Activated T-cell treated with anti-CD3 and anti-CD28 coated beads, Interleukin-2, amount 50 U/mL, for 1 hour (primary cell): Measurements from ENCODE around the gene CCL13.
A peak's percentile ranks its signal among the peaks of the same experiment; 100 is the strongest.
"Not testable (repeated sequence)": the region's sequence is repeated elsewhere in the genome, so short reads cannot be mapped to it uniquely, and the experiment has no call there.

ENCODE experiments used
- DNase-seq: peaks from one replicate; pipeline ENCODE4 v3.0.0-alpha.2; 2020

CCL13 gene

GRCh38 chr17:34356194-34356593 is at the start of gene CCL13:
TSS of gene CCL13 (plus strand) at chr17:34356480. CDS start at chr17:34356527, 47 bp downstream.
- DNase-seq, result no peak

GRCh38 chr17:34307110-34307509 is 49.2 kb upstream of the CCL13 start:
- DNase-seq, result no peak

- DNase-seq, result no peak
These were observed 47.9 kb upstream of the CCL13 start for GRCh38 chr17:34308371-34308770.

GRCh38 chr17:34311291-34311690 is 45.0 kb upstream of the CCL13 start:
- DNase-seq, result no peak

- no peak for DNase-seq
These were observed 44.2 kb upstream of the CCL13 start for GRCh38 chr17:34312080-34312479.

- DNase-seq, result no peak
These were observed 43.1 kb upstream of the CCL13 start for GRCh38 chr17:34313164-34313563.

GRCh38 chr17:34314279-34314678 is 42.0 kb upstream of the CCL13 start:
- DNase-seq, result no peak

- no peak for DNase-seq
These were observed 37.8 kb upstream of the CCL13 start for GRCh38 chr17:34318474-34318873.

GRCh38 chr17:34319039-34319483 is 37.2 kb upstream of the CCL13 start, which contains the start of gene CCL8:
TSS of gene CCL8 (plus strand) at chr17:34319435. CDS start at chr17:34319502, 67 bp downstream.
- no peak for DNase-seq

GRCh38 chr17:34321964-34322363 is 34.3 kb upstream of the CCL13 start:
- no peak for DNase-seq

GRCh38 chr17:34327580-34327979 is 28.7 kb upstream of the CCL13 start:
- not testable (repeated sequence) for DNase-seq

- DNase-seq, result no peak
These were observed 18.6 kb upstream of the CCL13 start for GRCh38 chr17:34337701-34338100.

GRCh38 chr17:34339138-34339770 is 17.0 kb upstream of the CCL13 start:
- DNase-seq, result no peak

- DNase-seq, result no peak
These were observed 14.4 kb upstream of the CCL13 start for GRCh38 chr17:34341916-34342315.

- DNase-seq, result no peak
These were observed 9.2 kb upstream of the CCL13 start for GRCh38 chr17:34347063-34347462.

- no peak for DNase-seq
These were observed 6.5 kb upstream of the CCL13 start for GRCh38 chr17:34349751-34350150.

GRCh38 chr17:34351096-34351495 is 5.2 kb upstream of the CCL13 start:
- DNase-seq, result no peak

GRCh38 chr17:34352191-34352590 is 4.1 kb upstream of the CCL13 start:
- DNase-seq, result no peak

- no peak for DNase-seq
These were observed 1.6 kb upstream of the CCL13 start for GRCh38 chr17:34354637-34355036.

GRCh38 chr17:34357398-34357797 is 1.1 kb downstream of the CCL13 start:
- DNase-seq, result no peak

- DNase-seq, result no peak
These were observed 2.4 kb downstream of the CCL13 start for GRCh38 chr17:34358631-34359030.

- no peak for DNase-seq
These were observed 4.5 kb downstream of the CCL13 start for GRCh38 chr17:34360601-34361270.

GRCh38 chr17:34361478-34362061 is 5.3 kb downstream of the CCL13 start:
- DNase-seq, result peak; percentile 55

GRCh38 chr17:34363183-34363661 is 6.9 kb downstream of the CCL13 start, which contains the start of gene CCL1:
TSS of gene CCL1 (minus strand) at chr17:34363233. CDS start at chr17:34363161, 72 bp downstream.
- DNase-seq, result no peak
